GM12874 (cell line): ENCODE measurements around the gene PDZD2.

Experiments
- CTCF ChIP-seq: IDR thresholded peaks from 2 replicates; pipeline ENCODE4 v1.5.1; 2011; ENCODE audit warnings: low read depth, mild to moderate bottlenecking, control low read depth, low read length, moderate library complexity; ENCODE audit not compliant: insufficient read depth

The PDZD2 gene

GRCh38 chr5:31901807-31902530 is 263.0 kb downstream of the PDZD2 start:
- TF ChIP-seq CTCF = no peak

GRCh38 chr5:31908396-31908795 is 269.5 kb downstream of the PDZD2 start:
- no peak for TF ChIP-seq CTCF

GRCh38 chr5:31909073-31909472 is 270.1 kb downstream of the PDZD2 start:
- TF ChIP-seq CTCF = no peak

- no peak for TF ChIP-seq CTCF
Measured at GRCh38 chr5:31911291-31912265, 272.6 kb downstream of the PDZD2 start.

GRCh38 chr5:31913808-31914207 is 274.9 kb downstream of the PDZD2 start:
- no peak for TF ChIP-seq CTCF

GRCh38 chr5:31916327-31916726 is 277.4 kb downstream of the PDZD2 start:
- no peak for TF ChIP-seq CTCF

GRCh38 chr5:31918739-31919138 is 279.8 kb downstream of the PDZD2 start:
- TF ChIP-seq CTCF = no peak
